Thyroid gland (tissue), 4 donors: ENCODE measurements around the gene MYMK.
"Not testable (repeated sequence)": the region's sequence is repeated elsewhere in the genome, so short reads cannot be mapped to it uniquely, and the experiment has no call there.

Experiments used
- CTCF ChIP-seq, 6 experiments: fragments of 200-600 bp in 3 of 6; fragments of 450-650 bp in 3 of 6; sonication (generic) in 3 of 6; IDR thresholded peaks; one replicate each; pipeline ENCODE4 v1.5.1; 2016 to 2019; ENCODE audit warnings: antibody characterized with exemption in 6 of 6, mild to moderate bottlenecking in 2 of 6, inconsistent platforms in 1 of 6, moderate library complexity in 1 of 6
- POLR2A ChIP-seq, 2 donors: fragments of 450-650 bp; IDR thresholded peaks; one replicate each; pipeline ENCODE4 v1.6.1; 2017; ENCODE audit warnings: antibody characterized with exemption in 2 of 2, mild to moderate bottlenecking in 2 of 2, moderate library complexity in 1 of 2

- peak in 2 of 6 experiments; percentile 19 to 40 for TF ChIP-seq CTCF (IDR thresholded peaks at IDR 0.05)
- TF ChIP-seq POLR2A (IDR thresholded peaks at IDR 0.05), result not testable (repeated sequence)
These were observed 39.1 kb upstream of the MYMK start for GRCh38 chr9:133563814-133564213.
